GM19372 (cell line): Measurements from ENCODE around the gene PRCD.

Source experiments
- ATAC-seq: cut with Tn5 transposase; IDR thresholded peaks from one replicate; pipeline ENCODE4 v1.9.1; 2021; ENCODE audit warnings: mild to moderate bottlenecking, low read depth, moderate library complexity; ENCODE audit not compliant: unreplicated experiment

The PRCD gene

GRCh38 chr17:76586741-76587487 is 47.1 kb downstream of the PRCD start:
- ATAC-seq = no peak

GRCh38 chr17:76588182-76588581 is 48.3 kb downstream of the PRCD start:
- ATAC-seq = no peak

- ATAC-seq = no peak
Observed at GRCh38 chr17:76593384-76593826, 53.6 kb downstream of the PRCD start.

GRCh38 chr17:76593959-76594358 is 54.1 kb downstream of the PRCD start:
- no peak for ATAC-seq

- ATAC-seq = no peak
Observed at GRCh38 chr17:76594690-76595089, 54.8 kb downstream of the PRCD start.
